ENCODE measurements around the gene DDIAS.
A peak's percentile ranks its signal among the peaks of the same experiment; 100 is the strongest.
"Not testable (repeated sequence)": the region's sequence is repeated elsewhere in the genome, so short reads cannot be mapped to it uniquely, and the experiment has no call there.

DDIAS gene, protein sequence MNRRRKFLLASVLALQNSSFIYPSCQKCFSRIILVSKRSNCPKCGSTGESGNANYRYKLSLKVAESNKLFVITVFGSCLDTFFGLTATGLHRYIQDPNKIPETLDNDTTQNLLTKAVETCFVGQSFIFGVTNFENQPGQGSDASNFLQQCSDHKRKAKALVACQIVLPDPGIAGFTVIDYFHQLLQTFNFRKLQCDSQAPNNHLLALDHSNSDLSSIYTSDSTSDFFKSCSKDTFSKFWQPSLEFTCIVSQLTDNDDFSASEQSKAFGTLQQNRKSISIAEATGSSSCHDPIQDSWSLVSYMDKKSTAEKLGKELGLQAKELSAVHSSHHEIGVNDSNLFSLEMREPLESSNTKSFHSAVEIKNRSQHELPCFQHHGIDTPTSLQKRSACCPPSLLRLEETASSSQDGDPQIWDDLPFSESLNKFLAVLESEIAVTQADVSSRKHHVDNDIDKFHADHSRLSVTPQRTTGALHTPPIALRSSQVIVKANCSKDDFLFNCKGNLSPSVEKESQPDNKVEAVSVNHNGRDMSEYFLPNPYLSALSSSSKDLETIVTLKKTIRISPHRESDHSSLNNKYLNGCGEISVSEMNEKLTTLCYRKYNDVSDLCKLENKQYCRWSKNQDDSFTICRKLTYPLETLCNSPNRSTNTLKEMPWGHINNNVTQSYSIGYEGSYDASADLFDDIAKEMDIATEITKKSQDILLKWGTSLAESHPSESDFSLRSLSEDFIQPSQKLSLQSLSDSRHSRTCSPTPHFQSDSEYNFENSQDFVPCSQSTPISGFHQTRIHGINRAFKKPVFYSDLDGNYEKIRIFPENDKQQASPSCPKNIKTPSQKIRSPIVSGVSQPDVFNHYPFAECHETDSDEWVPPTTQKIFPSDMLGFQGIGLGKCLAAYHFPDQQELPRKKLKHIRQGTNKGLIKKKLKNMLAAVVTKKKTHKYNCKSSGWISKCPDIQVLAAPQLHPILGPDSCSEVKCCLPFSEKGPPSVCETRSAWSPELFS

DNA sequence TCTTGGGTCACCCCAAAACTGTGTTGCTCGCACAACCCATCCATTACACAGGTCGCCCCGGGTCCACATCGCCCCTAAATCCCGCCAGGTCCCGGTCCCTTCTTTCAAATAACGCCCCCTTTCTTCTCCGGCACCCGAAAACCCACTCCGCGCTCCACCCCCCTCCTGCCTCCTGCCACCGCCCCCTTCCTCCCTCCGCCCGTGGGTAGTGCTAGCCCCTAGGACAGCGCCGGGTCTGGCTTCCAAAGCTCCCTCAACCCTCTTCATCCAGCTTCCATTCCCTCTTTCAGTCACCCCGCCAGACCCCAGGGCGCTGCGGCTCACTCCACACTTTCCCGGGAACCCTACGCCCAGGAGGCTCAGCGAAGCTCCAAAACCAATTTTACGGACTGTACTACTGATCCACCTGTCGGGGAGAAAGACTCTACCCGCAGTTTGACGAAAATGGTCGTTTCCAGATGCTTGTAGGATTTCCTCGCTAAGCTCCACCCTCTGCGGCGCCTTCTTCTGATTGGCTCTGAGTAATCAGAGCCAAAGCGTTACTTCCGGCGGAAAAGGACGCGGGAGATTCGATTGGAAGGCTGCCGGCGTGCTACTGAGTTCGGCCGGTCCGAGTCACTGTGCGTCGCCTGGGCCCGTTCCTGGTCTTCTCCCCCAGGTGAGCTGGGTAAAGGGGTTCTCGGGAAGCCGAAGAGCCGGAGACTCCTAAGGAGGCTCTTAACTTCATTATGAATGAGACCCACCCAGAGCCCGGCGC, at the start of gene DDIAS:
Gene DDIAS (plus strand): TSS at position 572 of the 757 bp plus-strand sequence. CDS start 13,003 bp downstream, outside the sequence.
- peak; percentile 99 for DNase-seq

DNA sequence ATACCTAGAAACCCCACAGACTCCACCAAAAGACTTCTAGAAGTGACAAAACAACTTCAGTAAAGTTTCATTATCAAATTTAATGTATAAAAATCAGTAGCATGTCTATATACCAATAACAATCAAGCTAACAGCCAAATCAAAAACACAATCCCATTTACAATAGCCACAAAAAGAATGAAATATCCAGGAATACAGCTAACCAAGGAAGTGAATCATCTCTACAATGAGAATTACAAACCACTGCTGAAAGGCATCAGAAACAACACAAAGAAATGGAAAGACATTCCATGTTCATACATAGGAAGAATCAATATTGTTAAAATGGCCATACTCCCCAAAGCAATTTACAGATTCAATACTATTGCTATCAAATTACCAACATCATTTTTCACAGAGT, 47.3 kb upstream of the DDIAS start:
- DNase-seq, result no peak

DNA sequence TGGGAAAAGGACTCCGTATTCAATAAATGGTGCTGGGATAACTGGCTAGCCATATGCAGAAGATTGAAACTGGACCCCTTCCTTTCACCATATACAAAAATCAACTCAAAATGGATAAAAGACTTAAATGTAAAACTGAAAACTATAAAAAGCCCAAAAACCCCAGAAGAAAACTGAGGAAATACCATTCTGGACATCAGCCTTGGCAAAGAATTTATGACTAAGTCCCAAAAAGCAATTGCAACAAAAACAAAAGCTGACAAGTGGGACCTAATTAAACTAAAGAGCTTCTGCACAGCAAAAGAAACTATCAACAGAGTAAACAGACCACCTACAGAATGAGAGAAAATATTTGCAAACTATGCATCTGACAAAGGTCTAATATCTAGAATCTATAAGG, 46.6 kb upstream of the DDIAS start:
- DNase-seq, result not testable (repeated sequence)

DNA sequence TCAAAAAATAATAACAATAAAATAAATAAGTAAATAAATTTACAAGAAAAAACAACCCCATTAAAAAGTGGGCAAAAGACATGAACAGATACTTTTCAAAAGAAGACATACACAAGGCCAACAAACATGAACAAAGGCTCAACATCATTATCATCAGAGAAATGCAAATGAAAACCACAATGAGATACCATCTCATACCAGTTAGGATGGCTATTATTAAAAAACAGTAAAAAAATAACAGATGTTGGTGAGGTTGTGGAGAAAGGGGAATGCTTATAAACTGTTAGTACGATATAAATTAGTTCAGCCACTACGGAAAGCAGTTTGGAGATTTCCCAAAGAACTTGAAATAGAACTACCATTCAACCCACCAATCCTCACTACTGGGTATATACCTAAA, 45.9 kb upstream of the DDIAS start:
- no peak for DNase-seq

DNA sequence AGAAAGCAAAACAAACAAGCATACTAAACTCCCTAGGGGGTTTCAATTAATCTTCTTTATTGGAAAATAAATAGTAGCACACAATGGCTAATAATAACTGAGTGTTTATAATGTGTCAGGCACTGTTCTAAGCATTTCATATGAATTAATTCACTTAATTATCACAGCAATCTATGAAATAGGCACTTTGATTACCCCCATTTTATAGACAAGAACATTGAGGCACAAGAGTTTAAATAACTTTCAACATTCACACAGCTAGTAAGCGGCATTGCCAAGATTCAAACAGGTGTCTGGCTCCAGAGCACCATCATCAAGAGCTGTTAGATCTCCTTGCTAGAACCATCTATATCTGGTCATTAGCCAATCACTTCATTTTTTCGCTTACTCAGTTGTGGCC, 44.4 kb upstream of the DDIAS start:
- no peak for DNase-seq

DNA sequence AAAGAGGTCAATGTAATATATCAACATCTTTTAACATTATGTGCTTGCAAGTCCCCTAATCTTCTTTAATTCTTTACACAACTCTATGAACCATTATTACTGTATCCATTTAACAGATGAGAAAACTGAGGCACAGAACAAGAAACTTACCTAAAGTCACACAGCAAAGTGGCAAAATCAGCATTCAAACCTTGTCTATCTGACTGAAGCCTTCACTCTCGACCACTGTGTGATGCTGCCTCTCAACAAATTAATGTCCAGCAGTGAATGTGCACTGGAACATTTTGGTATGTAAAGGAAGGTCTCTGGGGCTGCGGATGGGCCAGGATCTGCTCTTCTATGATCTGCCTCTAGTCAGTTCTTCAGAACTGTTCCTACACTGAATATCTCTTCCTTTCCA, 43.4 kb upstream of the DDIAS start:
- no peak for DNase-seq

DNA sequence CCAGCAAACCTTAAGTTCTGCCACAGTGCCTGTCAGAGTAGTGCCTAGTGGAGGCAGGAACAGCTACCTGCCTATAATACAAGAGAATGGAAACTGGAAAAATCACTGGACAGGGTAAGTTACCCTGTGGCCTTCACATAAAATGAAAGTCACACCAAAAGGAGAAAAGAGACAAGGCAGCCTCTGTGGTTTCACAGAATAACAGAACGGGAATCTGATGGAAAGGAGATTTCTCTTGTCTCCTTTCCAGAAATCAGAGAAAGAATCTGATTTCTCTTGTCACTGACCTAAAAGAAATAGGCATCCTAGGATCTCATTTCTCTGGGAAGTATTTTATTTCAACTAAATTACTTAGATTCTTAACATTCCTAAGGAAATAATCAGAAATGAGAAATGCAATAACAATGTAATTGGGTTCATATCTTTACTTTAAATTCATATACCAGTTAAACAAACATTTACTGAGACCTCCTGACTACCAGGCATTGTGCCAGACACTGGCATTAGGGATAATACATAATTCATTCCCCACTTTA, 42.9 kb upstream of the DDIAS start:
- DNase-seq, result no peak

DNA sequence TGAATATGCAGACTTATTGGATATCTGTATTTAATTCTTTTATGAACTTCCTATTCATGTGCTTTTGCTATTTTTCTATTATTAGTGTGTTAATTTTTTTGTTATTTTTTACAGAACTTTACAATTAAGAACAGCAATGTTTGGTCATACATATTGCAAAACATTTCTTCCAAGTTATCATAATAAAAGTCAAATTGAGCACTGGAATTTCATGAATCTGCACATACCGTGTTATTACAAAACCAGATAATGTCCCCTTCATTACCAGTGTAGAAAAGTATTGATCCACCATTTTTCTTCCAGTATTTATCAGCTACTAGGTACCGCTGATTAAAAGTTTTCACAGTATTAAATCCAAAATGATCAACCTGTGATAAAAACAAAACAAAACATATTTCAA, 41.8 kb upstream of the DDIAS start:
- DNase-seq, result no peak

DNA sequence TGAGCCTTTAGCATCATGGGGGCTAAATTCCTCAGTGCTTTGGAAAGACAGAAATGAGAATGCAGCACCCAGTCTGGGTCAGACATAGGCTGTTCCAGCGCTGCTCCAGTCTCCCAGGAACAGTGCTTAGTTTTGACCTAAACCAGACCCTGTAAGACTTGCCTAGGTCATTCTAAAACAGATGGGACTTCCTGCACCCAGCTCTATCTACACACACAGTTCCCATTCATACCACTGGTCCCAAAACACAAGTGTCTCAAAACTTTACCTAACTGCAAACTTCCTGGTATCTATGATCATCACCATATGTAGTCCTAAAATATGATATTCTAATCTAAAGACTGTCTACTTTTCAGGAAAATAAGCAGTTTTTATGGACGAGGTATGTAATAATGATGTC, 39.2 kb upstream of the DDIAS start:
- no peak for DNase-seq

DNA sequence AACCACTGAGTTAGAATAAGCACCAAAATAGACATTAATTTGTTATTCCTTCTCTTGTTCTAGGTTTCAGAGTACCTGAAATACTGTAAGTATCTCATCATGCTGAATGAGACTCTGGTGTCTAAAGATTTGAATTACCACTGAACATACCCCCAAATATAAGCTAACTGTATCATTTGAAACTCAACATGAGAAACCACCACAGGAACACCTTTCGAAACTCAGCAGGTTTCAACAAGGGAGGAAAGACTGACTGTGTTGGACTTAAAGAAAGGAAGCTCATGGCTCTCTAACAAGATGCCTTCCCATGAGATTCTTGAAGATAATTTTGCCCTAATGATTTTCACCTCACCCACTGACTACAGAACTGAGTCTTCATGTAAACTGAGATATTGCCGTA, 38.3 kb upstream of the DDIAS start:
- DNase-seq, result no peak

DNA sequence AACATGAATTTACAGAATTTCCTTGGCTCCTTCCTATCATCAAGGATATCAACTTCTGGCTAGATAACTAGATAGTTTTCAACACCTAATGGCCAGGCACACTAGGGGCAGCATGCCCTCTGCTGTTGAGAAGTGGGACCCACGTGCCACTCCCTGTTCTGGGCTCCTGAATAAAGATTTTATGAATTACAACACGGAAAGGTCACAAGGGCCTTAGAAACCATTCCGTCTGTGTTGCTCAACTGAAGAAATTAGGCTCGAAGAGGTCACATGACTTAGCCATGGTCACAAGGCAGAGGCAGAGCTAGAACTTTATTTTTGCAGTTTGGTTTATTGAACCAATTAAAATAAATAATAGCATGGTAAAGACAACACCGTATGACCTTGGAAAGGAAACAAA, 37.3 kb upstream of the DDIAS start:
- DNase-seq, result no peak

DNA sequence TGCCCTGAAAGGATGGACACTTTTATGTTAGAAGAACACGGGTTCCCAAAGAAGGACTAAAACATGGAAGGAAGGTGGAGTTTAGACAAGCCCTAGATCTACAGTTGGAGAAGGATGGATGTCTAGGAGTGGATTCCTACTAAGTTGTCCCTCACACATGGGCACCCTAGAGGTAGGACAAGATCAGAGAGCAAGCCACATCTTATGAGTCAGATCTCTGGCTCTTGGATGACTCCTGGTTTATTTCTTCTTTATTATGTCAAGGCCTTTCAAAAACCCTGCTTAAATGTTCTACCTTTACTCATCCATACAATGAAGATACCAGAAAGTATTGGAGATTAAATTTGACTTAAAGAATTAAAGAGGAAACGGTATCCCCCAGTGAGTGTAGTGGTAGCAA, 35.7 kb upstream of the DDIAS start:
- no peak for DNase-seq

DNA sequence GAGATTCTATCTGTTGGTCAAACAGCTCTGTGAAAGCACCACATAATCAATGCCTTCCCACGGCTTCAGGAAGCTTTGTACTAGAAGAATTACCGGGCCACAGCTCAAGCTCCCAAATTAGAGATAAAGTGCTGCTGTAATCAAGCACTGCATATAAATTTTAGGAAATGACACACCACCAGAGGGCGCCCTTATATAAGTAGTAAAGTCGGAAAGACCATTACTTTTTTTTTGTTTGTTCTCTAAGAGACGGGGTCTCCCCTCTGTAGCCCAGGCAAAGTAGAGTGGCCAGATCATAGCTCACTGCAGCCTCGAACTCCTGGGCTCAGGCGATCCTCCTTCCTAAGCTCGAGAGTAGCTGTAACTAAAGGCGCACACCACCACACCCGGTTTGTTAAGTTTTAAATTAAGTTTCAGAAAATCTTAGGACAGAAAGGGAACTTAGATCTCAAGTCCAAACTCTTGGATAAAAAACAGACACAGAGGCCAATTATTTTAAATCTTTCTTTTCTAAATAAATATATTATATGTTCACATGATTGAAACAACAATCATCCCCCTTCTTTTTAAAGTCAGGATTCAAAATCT, 33.9 kb upstream of the DDIAS start:
- peak; percentile 80 for DNase-seq

DNA sequence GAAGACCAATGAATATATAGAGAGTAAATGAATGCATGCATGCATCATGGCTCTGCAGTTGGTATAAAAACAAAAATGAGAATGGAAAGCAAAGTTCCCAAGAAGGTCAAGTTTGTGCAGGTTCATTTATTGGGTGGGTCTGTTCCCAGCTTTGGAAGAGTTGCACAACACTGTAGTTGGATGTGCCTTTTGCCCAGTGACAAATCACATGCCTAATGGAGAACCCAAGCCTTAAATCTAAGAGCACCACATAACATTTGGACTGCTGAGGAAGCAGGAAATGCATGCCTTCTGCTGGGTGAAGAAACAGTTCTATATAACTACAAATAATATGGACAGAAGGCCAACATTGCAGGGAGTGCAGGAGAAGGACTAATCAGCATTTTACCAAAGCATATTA, 31.9 kb upstream of the DDIAS start:
- no peak for DNase-seq

DNA sequence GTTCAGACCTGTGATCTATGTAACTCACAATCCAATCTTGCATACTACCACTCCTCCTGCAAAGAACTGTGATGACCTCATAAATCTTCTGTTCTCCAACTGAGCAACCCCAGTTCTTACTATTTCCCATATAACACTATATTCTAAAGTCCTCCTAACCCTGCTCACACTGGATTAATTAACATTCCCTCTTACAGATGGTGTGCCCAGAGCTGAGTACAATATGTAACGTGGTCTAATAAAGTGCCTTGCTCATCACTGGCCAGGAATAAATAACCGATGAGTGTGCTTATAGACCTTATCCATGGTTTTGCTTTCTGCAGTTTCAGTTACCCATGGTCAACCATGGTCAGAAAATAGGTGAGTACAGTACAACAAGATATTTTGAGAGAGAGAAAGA, 29.9 kb upstream of the DDIAS start:
- no peak for DNase-seq

DNA sequence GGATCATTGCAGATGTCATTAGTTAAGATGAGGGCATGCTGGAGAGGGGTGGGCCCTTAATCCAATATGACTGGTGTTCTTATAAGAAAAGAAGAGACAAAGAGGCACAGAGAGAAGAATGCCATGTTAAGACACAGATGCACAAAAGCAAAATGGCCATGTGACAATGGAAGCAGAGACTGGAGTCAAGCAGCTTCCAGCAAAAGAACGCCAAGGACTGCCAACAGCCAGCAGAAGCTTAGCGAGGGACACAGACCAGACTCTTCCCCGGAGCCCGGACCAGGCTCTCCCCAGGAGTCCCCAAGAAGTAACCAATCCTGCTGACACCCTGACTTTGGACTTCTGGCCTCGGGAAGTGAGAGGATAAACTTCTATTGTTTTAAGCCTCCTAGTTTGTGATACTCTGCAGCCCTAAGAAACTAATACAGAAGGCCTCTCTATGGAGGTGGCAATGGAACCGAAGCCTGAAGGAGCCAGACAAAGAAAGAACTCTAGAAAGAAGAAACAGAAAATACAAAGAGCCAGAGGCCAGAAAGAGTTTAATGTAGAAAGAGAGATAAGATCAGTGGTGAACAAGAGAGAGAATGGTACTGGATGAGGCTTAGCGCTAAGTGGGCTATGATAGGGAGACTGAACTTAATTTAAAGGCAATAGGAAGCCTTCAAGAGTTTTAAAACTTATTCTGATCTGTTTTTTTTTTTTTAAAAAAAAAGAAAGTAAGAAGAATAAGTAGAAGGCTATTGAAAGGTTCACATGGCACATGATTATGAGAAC, 29.0 kb upstream of the DDIAS start:
- no peak for DNase-seq

DNA sequence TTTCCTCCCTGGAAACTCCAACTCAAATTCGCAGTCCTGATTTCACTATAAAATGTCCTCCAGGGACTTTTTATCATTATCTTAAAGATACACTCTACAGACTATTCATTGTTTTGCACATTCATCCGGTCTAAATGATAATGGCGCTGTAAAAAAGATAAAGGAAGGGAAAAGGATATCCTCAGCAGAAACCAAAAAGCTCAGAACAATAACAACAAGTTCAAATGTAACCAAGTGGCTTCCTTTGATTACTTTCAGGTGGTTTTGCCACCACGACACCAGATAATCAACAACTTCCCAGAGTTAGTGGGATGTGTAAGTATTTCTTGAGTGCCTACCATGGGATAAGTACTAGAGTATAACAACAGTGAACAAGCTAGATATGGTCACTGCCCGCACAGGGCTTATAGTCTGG, 27.6 kb upstream of the DDIAS start:
- no peak for DNase-seq

DNA sequence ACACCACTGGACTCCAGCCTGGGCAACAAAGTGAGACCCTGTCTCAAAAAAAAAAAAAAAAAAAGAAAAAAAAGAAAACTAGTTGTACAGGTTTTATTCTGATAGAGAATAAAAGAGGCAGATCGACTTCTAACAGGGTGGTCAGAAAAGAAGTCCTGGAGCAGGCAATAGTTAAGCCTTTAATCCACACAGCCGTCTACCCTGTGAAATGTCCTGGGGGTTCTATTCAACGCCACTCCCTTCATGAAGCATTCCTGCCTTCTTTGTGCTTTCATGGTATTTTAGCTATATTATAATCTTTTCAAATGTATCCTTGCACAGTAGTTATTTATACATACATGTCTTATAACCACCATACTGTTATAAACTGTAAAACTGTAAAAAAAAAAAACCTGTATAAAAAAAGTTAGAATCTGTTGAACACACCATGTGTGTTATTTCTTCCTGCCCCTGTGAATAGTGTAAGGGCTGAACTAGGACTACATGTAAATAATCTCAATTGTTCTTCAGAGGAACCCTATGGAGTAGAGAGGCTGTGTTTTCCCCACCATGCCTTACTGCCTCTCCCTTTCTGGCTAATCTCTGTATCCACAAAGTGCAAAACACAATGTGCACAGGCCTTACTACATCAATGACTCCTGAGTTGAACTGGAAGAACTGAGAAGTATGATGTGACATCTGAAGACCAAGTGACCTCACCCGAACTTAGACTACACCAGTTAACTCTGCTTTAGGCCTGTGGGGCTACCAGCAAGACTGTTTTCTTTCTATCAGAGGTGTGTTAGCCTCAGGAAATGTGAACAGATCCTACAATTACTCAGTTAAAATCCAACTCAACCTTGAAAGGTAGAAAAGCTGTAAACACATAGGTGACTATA, 26.7 kb upstream of the DDIAS start:
- no peak for DNase-seq

DNA sequence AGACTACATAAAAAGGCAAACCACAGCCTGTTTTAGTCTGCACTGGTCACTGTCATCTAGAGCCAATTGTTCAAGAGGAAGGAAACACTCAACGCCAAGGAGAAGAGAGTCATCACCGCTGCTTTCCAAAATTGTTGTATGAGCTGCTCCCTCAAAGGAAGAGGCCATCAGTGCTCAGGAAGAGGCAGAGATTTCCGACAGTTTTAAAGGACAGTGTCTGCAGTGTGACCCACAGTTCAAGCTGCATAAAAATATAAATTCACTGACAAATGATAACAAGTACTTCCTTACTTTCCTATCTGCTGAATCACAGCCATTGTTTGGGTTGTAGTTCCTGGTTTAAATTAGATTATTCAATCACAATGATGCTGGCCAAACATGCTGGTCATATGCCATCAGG, 17.7 kb upstream of the DDIAS start:
- DNase-seq, result no peak

DNA sequence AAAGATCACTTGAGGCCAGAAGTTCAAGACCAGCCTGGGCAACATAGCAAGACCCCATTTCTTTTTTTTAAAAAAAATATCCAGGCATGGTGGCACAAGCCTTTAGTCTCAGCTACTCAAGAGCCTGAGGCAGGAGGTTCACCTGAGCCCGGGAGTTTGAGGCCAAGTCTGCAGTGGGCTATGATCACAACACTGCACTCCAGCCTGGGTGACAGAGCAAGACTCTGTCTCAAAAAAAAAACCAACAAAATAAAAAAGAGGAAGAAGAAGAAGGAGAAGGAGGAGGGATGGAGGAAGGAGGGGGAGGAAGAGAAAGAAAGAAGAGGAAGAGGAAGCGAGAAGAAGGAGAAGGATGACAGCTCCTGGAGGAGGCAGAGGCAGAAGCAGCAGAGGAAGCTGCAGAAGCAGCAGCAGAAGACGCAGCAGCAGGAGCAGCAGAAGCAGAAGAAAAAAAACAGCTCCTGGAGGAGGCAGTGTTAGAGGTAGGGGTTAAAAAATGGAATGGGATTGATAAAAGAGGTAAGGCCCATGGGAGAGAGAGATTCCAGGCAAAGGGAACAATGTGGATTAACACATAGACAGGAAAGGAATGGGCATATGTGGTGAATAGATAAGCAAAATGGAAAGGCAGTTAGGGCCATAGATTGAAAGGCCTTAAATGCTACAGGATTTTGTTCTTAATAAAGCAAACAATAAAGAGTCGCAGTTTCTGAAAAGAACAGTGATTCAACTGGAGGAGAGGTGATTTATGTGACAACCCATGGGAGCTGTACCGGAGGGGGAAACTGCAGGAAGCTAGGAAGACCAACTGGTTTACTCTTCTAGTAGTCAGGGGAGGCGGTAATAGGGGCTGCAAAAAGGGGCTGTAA, 12.2 kb upstream of the DDIAS start:
- no peak for DNase-seq

Measured in KG1 (cell line).